GM19467 (cell line): Measurements from ENCODE around the gene FGA.
"Not testable (repeated sequence)": the region's sequence is repeated elsewhere in the genome, so short reads cannot be mapped to it uniquely, and the experiment has no call there.

Experiments used
- ATAC-seq: cut with Tn5 transposase; IDR thresholded peaks from one replicate; pipeline ENCODE4 v1.9.1; 2021; ENCODE audit warnings: mild to moderate bottlenecking, moderate library complexity; ENCODE audit not compliant: unreplicated experiment

FGA gene

DNA sequence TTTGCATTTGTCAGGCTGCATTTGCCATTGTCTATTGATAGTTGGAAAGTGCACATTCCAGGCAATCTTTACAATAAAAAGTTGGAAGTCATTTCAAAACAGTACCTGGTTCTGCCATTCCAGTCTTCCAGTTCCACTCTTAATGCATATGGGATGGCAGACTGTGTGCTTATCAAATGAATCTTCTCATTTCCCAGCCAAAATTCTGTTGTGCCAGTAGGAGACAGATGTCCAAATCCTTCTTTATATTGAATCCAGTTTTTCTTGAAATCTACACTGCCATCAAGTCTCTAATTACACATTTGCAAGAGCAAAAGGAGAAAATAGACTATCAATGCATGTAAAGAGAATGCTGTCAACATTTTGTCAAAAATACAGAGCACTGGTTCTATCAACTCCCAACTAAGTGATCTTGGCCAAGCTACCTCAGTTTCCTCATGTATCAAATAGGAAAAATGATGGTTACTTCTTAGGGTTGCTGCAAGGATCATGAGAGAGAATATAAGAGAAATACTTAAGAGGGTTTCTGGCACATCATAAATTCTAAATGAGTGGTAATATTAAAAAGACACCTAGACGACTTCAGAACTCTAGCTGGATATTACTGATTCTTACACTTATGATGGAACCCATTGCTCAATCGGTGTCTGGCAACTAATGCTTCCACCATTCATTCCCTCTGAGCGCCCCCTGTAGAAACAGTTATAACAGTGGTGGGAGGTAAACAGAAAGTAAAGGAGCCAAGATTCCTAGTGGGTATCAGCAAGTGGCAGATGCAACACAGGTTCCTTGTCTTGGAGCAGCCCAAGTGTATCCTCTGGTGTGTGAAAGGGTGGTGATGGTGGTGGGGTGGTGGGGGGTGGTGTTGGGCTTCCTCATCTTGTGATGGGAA is 18.1 kb upstream of the FGA start:
- ATAC-seq, result no peak

- ATAC-seq, result no peak
Observed at GRCh38 chr4:154606728-154607723, 16.5 kb upstream of the FGA start.

GRCh38 chr4:154604696-154605200 is 14.2 kb upstream of the FGA start:
- ATAC-seq, result no peak

DNA sequence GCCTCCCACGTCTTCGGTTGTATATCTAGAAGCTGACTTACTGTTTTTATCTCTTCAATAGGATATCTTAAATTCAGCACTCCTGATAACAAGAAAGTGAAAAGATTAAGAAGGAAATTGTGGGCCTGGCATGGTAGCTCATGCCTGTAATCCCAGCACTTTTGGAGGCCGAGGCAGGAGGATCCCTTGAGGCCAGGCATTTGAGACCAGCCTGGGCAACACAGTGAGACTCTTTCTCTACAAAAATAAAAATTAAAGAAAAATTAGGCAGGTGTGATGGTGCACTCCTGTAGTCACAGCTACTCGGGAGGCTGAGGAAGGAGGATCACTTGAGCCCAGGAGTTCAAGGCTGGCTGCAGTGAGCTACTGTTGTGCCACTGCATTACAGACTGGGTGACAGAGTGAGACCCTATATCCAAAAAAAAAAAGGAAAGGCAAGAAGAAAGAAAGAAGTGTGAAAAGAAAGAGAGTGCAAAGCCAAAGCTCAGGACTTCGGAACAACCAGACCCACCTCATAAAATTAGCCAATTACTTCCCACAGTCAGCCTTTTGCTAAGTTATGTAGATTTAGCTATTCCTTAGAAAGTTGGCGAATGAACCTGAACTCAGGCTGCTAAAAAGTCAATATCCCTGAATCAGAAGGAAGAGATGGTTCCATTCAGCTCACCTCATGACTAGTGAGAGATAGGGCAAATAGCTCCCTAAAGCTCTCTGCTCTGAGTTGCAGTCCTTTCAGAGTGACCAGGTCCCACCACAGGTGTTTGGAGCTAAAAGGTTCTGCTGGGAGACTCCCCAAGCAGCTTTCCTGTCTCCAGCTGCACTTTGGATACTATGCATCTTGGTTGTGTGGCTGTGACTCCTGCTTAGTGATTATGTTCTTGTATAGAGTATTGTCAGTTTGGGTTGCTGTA is 12.7 kb upstream of the FGA start:
- ATAC-seq, result no peak

- ATAC-seq, result no peak
Observed at GRCh38 chr4:154602404-154603020, 12.0 kb upstream of the FGA start.

DNA sequence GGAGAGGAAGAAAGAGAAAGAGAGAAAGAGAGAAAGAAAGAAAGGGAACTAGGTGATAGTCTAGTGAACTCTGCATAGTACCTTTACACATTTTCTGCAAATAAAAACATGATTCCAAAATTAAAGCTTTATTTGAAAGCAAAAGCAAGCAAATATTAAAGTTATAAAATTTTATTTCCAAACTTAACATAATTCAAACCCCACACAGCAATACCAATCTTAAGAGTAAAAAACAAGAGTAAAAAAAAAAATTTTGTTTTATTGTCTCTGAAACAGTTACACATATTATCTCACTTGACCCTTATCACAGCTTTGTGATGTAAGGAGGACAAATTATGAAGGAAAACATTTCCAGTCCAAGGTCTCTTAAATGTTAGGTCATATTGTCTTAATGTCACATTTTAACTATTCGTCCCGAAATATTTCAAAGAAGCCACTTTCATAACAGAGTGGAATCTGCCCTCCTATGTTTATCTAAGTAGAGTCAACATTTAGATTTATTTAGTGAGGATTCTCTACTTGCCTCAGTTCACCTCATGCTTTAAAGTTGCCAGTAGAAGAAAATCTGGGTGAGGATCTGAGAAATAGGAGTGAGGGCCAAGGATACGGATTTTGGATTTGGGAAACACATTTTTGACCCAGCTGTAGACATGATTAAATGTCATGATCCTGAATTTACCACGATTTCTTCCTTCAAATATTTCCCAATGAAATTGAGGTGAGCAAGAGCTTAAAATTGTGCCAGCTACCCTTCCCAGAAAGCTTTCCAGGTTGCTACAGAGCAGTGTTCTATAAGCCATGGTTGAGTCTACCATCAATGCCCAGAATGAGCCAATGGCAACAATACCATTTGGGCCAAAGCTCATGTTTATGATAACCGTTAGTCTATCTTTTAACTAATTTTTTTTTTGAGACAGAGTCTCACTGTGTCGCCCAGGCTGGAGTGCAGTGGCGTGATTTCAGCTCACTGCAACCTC is 7.5 kb upstream of the FGA start:
- ATAC-seq, result no peak

- not testable (repeated sequence) for ATAC-seq
Observed at GRCh38 chr4:154597281-154597680, 6.7 kb upstream of the FGA start.

GRCh38 chr4:154595807-154596206 is 5.3 kb upstream of the FGA start:
- no peak for ATAC-seq

- not testable (repeated sequence) for ATAC-seq
Observed at GRCh38 chr4:154594343-154594742, 3.8 kb upstream of the FGA start.

- ATAC-seq, result no peak
Observed at GRCh38 chr4:154593868-154594267, 3.3 kb upstream of the FGA start.

GRCh38 chr4:154591890-154592289 is 1.3 kb upstream of the FGA start:
- ATAC-seq, result no peak

- no peak for ATAC-seq
Observed at GRCh38 chr4:154589296-154590197, 995 bp downstream of the FGA start.

DNA sequence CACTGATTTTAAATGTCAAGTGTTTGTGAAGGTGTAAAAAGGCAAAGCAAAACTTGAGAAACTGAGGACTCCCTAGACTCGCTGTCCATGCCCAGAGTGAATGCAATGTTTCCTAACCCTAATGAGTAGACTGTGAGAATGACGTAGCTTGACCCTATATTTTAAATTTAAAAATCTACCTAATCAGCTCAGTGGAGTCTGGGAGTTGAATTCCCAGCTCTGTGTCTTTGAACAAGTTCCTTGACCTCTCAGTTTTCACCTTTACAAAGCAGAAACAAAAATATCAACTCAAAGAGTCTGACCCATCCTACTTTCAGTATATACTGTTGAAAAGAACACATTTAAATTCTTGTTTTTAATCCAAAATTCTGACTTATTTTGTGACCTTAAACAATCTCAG is 2.3 kb downstream of the FGA start:
- ATAC-seq, result no peak

GRCh38 chr4:154586296-154587033 is 4.1 kb downstream of the FGA start:
- no peak for ATAC-seq

- ATAC-seq, result no peak
Observed at GRCh38 chr4:154585369-154586018, 5.0 kb downstream of the FGA start.

GRCh38 chr4:154584259-154584658 is 6.3 kb downstream of the FGA start:
- no peak for ATAC-seq

- no peak for ATAC-seq
Observed at GRCh38 chr4:154583677-154584076, 6.9 kb downstream of the FGA start.
